Endodermal cell (in vitro differentiated cells): ENCODE results near the gene GAB2. TPM values are rescaled to one million over a fixed set of nuclear protein-coding genes. Genes with fewer than 3 reads are reported as not detected.
"Not testable (repeated sequence)": the region's sequence is repeated elsewhere in the genome, so short reads cannot be mapped to it uniquely, and the experiment has no call there.

Source experiments
- DNase-seq: peaks from one replicate; pipeline ENCODE4 v3.0.0-alpha.2; 2017
- H3K27ac ChIP-seq: 2 replicates; pipeline ENCODE4 v1.5.1; 2013; ENCODE audit warnings: mild to moderate bottlenecking, low read depth, low read length, moderate library complexity
- H3K27me3 ChIP-seq: 2 replicates; pipeline ENCODE4 v1.6.1; 2013; ENCODE audit warnings: mild to moderate bottlenecking, low read length, moderate library complexity; ENCODE audit not compliant: insufficient read depth, control insufficient read depth, poor library complexity, severe bottlenecking
- H3K36me3 ChIP-seq: 2 replicates; pipeline ENCODE4 v1.7.0; 2013; ENCODE audit warnings: mild to moderate bottlenecking, low read length, moderate library complexity; ENCODE audit not compliant: control insufficient read depth, insufficient read depth
- H3K4me1 ChIP-seq: one replicate; pipeline ENCODE4 v1.7.0; 2013; ENCODE audit warnings: low read length; ENCODE audit not compliant: control insufficient read depth, insufficient read depth
- H3K4me3 ChIP-seq: 2 replicates; pipeline ENCODE4 v1.5.1; 2013; ENCODE audit warnings: mild to moderate bottlenecking, low read length, moderate library complexity
- H3K9ac ChIP-seq: 2 replicates; pipeline ENCODE4 v1.6.1; 2013; ENCODE audit warnings: mild to moderate bottlenecking, low read length, moderate library complexity; ENCODE audit not compliant: poor library complexity, severe bottlenecking; ENCODE audit errors: extremely low read depth
- H3K9me3 ChIP-seq: 2 replicates; pipeline ENCODE4 v1.6.1; 2013; ENCODE audit warnings: mild to moderate bottlenecking, low read length, moderate library complexity; ENCODE audit not compliant: control insufficient read depth
- H3K27ac Mint-ChIP-seq: 2 replicates; pipeline ENCODE4 v1.8.0; 2020; ENCODE audit warnings: mixed read lengths
- H3K27me3 Mint-ChIP-seq: 2 replicates; pipeline ENCODE4 v1.8.0; 2021; ENCODE audit warnings: mild to moderate bottlenecking, mixed read lengths; ENCODE audit not compliant: insufficient read depth
- H3K36me3 Mint-ChIP-seq: 2 replicates; pipeline ENCODE4 v1.8.0; 2020; ENCODE audit warnings: low read depth, mixed read lengths
- H3K4me1 Mint-ChIP-seq: 2 replicates; pipeline ENCODE4 v1.8.0; 2020; ENCODE audit warnings: mixed read lengths
- H3K4me3 Mint-ChIP-seq: 2 replicates; pipeline ENCODE4 v1.8.0; 2020; ENCODE audit warnings: mild to moderate bottlenecking, moderate library complexity, mixed read lengths
- H3K9me3 Mint-ChIP-seq: 2 replicates; pipeline ENCODE4 v1.8.0; 2020; ENCODE audit warnings: mild to moderate bottlenecking, mixed read lengths
- CTCF ChIP-seq: fragments of 200-600 bp; sonication (generic); conservative IDR thresholded peaks from 2 replicates; pipeline ENCODE4 v1.5.0; 2021; ENCODE audit warnings: antibody characterized with exemption, mild to moderate bottlenecking
- WGBS, 2 experiments: methylation state at CpG; one replicate each; pipeline versions ENCODE4 v1.1.5 to v1.1.7; 2013; ENCODE audit warnings: missing lambda C conversion rate in 2 of 2, mixed read lengths in 1 of 2; ENCODE audit not compliant: insufficient coverage in 1 of 2, insufficient read length in 1 of 2; 5-methylcytosine and 5-hydroxymethylcytosine counted together
- total RNA-seq, 2 donors: library from RNA; stranded (reverse); fragmentation: NEBNext Ultra II Directional in 1 of 2; extraction: Animal tissue kit (Norgen Biotek cat#: 25700) in 1 of 2; gene quantifications; 2 replicates in 1 of 2; 3 replicates in 1 of 2; pipeline ENCODE4 v1.2.1, GENCODE V29; 2021

The GAB2 gene
- total RNA-seq, 2 donors from 2014 or later, result 26.9 to 62.8 TPM

DNA sequence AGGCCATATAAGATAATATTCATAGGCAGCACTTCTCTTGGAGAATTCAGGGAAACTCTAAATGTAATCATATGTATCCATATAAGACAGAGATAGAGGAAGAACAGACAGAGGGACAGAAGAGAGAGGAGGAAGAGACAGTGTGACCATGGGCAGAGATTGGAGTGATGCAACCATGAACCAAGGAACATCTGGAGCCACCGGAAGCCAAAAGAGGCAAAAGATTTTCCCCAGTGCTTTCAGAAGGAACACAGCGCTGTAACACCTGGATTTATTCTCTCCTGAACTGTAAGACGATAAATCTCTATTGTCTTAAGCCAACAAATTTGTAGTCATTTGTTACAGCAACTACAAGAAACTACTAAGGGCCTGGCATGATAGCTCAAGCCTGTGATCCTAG lies 57.7 kb downstream of the GAB2 start:
- H3K4me3 ChIP-seq, result no peak overlapping the region
- no peaks in the 10 kb centered on the region for H3K9me3 ChIP-seq
- H3K27me3 Mint-ChIP-seq, result no peaks in the 10 kb centered on the region
- peaks cover 9% of the 10 kb centered on the region for H3K36me3 ChIP-seq
- WGBS, 2 experiments, result 95 to 100% methylated on average over 3 of the region's 3 CpGs
- H3K9ac ChIP-seq, result no peak overlapping the region
- no peak overlapping the region for H3K27ac ChIP-seq
- peaks cover 6% of the 10 kb centered on the region for H3K9me3 Mint-ChIP-seq
- H3K36me3 Mint-ChIP-seq, result peaks cover 12% of the 10 kb centered on the region
- DNase-seq, result no peak
- no peaks in the 10 kb centered on the region for H3K4me1 ChIP-seq
- H3K4me1 Mint-ChIP-seq, result peaks cover 17% of the 10 kb centered on the region
- no peak for TF ChIP-seq CTCF
- H3K27ac Mint-ChIP-seq, result peak overlapping the region; percentile 18
- no peaks in the 10 kb centered on the region for H3K27me3 ChIP-seq
- no peak overlapping the region for H3K4me3 Mint-ChIP-seq

GRCh38 chr11:78357924-78358323 lies 59.7 kb downstream of the GAB2 start:
- not testable (repeated sequence) for H3K4me3 ChIP-seq, H3K9ac ChIP-seq, H3K9me3 ChIP-seq, H3K27me3 Mint-ChIP-seq, H3K4me1 ChIP-seq, DNase-seq, H3K4me1 Mint-ChIP-seq, H3K27ac ChIP-seq, H3K36me3 ChIP-seq, H3K27me3 ChIP-seq, H3K9me3 Mint-ChIP-seq, H3K27ac Mint-ChIP-seq, H3K4me3 Mint-ChIP-seq
- peaks cover 12% of the 10 kb centered on the region for H3K36me3 Mint-ChIP-seq
- 88% methylated on average over 1 of the region's 3 CpGs; no CpG with 5 or more reads in 1 of the 2 experiments for WGBS, 2 experiments

GRCh38 chr11:78357425-78357824 lies 60.2 kb downstream of the GAB2 start:
- DNase-seq, H3K4me3 Mint-ChIP-seq, H3K9me3 ChIP-seq, H3K9ac ChIP-seq, H3K36me3 ChIP-seq, H3K27me3 ChIP-seq, H3K4me3 ChIP-seq, H3K9me3 Mint-ChIP-seq, H3K36me3 Mint-ChIP-seq, H3K27me3 Mint-ChIP-seq, H3K4me1 ChIP-seq, H3K27ac Mint-ChIP-seq, H3K27ac ChIP-seq: not testable (repeated sequence)
- 86 to 91% methylated on average over 1 of the region's 1 CpG for WGBS, 2 experiments
- H3K4me1 Mint-ChIP-seq, result peaks cover 12% of the 10 kb centered on the region

- H3K4me3 Mint-ChIP-seq, H3K9me3 Mint-ChIP-seq, H3K9ac ChIP-seq, H3K27me3 Mint-ChIP-seq, H3K27ac ChIP-seq, H3K36me3 Mint-ChIP-seq, H3K27ac Mint-ChIP-seq, DNase-seq, H3K36me3 ChIP-seq, H3K9me3 ChIP-seq, H3K4me3 ChIP-seq, H3K27me3 ChIP-seq: not testable (repeated sequence)
- peaks cover 13% of the 10 kb centered on the region for H3K4me1 ChIP-seq
- 95 to 99% methylated on average over 3 of the region's 3 CpGs for WGBS, 2 experiments
- peaks cover 22% of the 10 kb centered on the region for H3K4me1 Mint-ChIP-seq
Measured at GRCh38 chr11:78355742-78356141, 61.9 kb downstream of the GAB2 start.
